Measurements from ENCODE around the gene FTCDNL1.

The FTCDNL1 gene

DNA sequence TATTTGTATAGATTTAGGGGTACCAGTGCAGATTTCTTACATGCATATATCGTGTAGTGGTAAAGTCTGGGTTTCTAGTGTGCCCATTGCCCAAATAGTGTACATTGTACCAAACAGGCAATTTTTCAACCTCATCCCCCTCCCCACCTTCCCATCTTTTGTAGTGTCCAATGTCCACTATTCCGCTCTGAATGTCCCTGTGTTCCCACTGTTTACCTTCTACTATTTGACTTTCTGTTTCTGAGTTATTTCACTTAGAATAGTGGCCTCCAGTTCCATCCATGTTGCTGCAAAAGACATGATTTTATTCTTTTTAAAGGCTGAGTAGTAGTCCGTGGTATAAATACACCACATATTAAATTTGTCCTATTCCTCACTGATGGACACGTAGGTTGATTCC lies 132.9 kb downstream of the FTCDNL1 start:
- H3K27ac ChIP-seq: no peak overlapping the region
- no peak for TF ChIP-seq CTCF (conservative IDR thresholded peaks at IDR 0.05)

DNA sequence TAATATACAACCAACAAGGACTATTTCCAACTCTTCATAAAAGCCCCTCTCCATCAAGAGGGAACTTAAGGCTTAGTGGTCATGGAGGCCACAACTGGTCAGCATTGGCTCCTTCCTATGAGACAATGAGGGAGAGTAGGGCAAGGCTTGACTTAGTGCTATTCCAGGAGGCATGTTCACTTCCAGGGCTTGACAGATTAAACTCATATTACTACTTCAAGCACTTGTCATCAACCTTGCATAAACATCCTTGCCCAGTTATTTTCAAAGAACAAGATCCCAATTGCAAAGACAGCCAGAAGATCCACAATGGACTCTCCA lies 133.4 kb downstream of the FTCDNL1 start:
- no peak for TF ChIP-seq CTCF (conservative IDR thresholded peaks at IDR 0.05)
- H3K27ac ChIP-seq: no peak overlapping the region

- H3K27ac ChIP-seq: no peak overlapping the region
- TF ChIP-seq CTCF (conservative IDR thresholded peaks at IDR 0.05): no peak
Measured at GRCh38 chr2:199716807-199717586, 134.0 kb downstream of the FTCDNL1 start.

DNA sequence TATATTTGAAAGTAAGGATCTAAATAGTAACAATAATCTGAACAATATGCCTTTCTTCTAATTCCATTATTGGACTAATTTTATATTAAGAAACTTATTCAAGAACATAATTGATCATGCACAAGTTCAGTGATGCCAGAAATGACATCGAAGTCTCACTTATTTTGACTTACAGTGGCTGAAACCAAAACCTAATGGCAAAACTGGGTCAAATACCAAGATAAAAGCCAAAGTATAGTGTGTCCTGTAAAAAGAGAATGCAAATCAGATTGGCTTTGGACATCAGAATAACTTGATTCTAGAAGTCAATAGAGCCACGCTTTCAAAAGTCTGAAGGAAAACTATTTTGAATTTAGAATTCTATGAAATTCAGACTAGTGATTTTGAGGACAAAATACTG lies 137.2 kb downstream of the FTCDNL1 start:
- no peak for TF ChIP-seq CTCF (conservative IDR thresholded peaks at IDR 0.05)
- no peak overlapping the region for H3K27ac ChIP-seq

DNA sequence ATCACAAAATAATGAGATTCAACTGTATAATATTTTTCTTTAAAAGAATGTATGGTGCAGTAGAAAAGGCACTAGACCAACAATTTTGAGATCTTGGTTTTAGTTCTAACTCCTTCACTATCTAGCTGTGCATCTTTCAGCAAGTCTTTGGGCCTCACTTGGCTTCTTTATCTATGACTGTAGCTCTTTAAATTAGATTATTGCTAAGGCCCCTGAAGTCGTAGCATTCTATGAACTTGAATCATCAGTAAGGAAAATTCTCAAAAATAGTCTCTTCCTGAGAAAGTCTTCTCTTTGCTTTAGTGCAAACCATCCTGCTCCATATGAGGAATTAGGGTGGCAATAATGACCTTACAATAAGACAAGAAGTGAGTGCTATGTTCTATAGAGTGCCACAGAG lies 140.4 kb downstream of the FTCDNL1 start:
- TF ChIP-seq CTCF (conservative IDR thresholded peaks at IDR 0.05): no peak
- H3K27ac ChIP-seq: no peak overlapping the region
